Upper lobe of left lung (tissue), 4 donors: ENCODE data around the gene MACROD1.

Experiments
- EP300 ChIP-seq, 4 donors: sonication (generic); formaldehyde crosslinking; IDR thresholded peaks; one replicate each; pipeline ENCODE4 v1.5.1; 2017; ENCODE audit warnings: antibody characterized with exemption in 4 of 4, control low read depth in 2 of 4
- POLR2A ChIP-seq, 4 donors: fragments of 450-650 bp; IDR thresholded peaks; one replicate each; pipeline ENCODE4 v1.5.1; 2016 to 2017; ENCODE audit warnings: antibody characterized with exemption in 4 of 4, mild to moderate bottlenecking in 2 of 4
- TF ChIP-seq, protein P1 (sequence below), 6 experiments: fragments of 450-650 bp in 4 of 6; fragments of 200-600 bp in 2 of 6; sonication (generic) in 2 of 6; IDR thresholded peaks; one replicate each; pipeline ENCODE4 v1.5.1; 2016 to 2019; ENCODE audit warnings: antibody characterized with exemption in 6 of 6

DNA sequence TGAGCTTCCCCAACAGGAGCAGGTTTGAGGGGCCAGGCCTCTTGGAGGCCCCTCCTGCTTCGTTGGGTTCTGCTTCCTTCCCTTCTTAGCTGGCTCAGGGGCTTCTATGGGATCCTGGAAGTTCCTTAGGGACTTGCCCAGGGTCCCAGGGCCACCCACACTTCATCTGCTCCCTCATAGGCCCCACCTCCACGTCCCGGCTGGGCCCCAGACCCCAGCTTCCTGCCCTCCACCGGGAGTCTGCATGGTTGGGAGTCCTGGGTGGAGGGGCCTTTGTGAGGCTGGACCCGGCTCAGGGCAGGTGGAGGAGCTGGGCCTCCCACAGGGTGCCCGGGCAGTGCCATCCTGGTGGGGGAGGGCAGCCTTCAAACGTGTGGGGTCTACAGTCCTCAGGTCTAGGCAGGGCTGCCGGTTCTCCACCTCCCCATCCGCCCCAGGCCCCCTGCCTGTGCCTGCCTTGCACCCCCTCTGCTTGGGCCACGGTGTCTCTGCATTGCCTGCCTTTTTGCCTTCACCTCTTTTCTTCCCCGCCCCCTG lies 168.0 kb downstream of the MACROD1 start:
- no peak for TF ChIP-seq EP300 (IDR thresholded peaks at IDR 0.05)
- TF ChIP-seq, protein P1, sequence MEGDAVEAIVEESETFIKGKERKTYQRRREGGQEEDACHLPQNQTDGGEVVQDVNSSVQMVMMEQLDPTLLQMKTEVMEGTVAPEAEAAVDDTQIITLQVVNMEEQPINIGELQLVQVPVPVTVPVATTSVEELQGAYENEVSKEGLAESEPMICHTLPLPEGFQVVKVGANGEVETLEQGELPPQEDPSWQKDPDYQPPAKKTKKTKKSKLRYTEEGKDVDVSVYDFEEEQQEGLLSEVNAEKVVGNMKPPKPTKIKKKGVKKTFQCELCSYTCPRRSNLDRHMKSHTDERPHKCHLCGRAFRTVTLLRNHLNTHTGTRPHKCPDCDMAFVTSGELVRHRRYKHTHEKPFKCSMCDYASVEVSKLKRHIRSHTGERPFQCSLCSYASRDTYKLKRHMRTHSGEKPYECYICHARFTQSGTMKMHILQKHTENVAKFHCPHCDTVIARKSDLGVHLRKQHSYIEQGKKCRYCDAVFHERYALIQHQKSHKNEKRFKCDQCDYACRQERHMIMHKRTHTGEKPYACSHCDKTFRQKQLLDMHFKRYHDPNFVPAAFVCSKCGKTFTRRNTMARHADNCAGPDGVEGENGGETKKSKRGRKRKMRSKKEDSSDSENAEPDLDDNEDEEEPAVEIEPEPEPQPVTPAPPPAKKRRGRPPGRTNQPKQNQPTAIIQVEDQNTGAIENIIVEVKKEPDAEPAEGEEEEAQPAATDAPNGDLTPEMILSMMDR (IDR thresholded peaks at IDR 0.05): no peak
- TF ChIP-seq POLR2A (IDR thresholded peaks at IDR 0.05): no peak
